ENCODE measurements around the gene FOXP1. TPM values are rescaled to one million over a fixed set of nuclear protein-coding genes. Genes with fewer than 3 reads are reported as not detected.

The FOXP1 gene
- total and polyA plus RNA-seq, 2 of the 13 experiments (the other 11 are each of a cell fraction or from before 2014, with no cell fraction given), result 40.4 to 59.0 TPM

- no peak overlapping the region for H3K4me2 ChIP-seq (ENCODE audit: low read depth, low read length)
- H3K9me3 ChIP-seq (ENCODE audit: low read length), result no peaks in the 10 kb centered on the region
- BruUV-seq (replicated peaks), result no TSS peak
- ChIA-PET CTCF (ENCODE audit: low intra/inter-chr PET ratio, low total read pairs) (no interaction called here), POLR2A (no interaction called here)
- H3K4me1 ChIP-seq (ENCODE audit: insufficient read depth, low read length), result peaks cover 26% of the 10 kb centered on the region
- no peak for DNase-seq (ENCODE audit: low spot score)
- TF ChIP-seq ZNF121 (CRISPR knock-in tag; IDR thresholded peaks at IDR 0.05) (no peak), ZKSCAN1 (IDR thresholded peaks at IDR 0.05; ENCODE audit: low read length) (no peak), ZNF598 (CRISPR knock-in tag; IDR thresholded peaks at IDR 0.05; ENCODE audit: borderline replicate concordance) (no peak), PHF21A (CRISPR knock-in tag; IDR thresholded peaks at IDR 0.05) (no peak), FOSL2 (CRISPR knock-in tag; IDR thresholded peaks at IDR 0.05) (no peak), EP300 (IDR thresholded peaks at IDR 0.05; ENCODE audit: low read depth in 2 of 2, low read length in 2 of 2) (no peak), EP300 (CRISPR knock-in tag; IDR thresholded peaks at IDR 0.05; ENCODE audit: borderline replicate concordance) (no peak), ARNT2 (CRISPR knock-in tag; IDR thresholded peaks at IDR 0.05; ENCODE audit: low read depth) (no peak), ZNF350 (CRISPR knock-in tag; IDR thresholded peaks at IDR 0.05; ENCODE audit: borderline replicate concordance, low read depth) (no peak)
- TF ChIP-seq, protein P1, sequence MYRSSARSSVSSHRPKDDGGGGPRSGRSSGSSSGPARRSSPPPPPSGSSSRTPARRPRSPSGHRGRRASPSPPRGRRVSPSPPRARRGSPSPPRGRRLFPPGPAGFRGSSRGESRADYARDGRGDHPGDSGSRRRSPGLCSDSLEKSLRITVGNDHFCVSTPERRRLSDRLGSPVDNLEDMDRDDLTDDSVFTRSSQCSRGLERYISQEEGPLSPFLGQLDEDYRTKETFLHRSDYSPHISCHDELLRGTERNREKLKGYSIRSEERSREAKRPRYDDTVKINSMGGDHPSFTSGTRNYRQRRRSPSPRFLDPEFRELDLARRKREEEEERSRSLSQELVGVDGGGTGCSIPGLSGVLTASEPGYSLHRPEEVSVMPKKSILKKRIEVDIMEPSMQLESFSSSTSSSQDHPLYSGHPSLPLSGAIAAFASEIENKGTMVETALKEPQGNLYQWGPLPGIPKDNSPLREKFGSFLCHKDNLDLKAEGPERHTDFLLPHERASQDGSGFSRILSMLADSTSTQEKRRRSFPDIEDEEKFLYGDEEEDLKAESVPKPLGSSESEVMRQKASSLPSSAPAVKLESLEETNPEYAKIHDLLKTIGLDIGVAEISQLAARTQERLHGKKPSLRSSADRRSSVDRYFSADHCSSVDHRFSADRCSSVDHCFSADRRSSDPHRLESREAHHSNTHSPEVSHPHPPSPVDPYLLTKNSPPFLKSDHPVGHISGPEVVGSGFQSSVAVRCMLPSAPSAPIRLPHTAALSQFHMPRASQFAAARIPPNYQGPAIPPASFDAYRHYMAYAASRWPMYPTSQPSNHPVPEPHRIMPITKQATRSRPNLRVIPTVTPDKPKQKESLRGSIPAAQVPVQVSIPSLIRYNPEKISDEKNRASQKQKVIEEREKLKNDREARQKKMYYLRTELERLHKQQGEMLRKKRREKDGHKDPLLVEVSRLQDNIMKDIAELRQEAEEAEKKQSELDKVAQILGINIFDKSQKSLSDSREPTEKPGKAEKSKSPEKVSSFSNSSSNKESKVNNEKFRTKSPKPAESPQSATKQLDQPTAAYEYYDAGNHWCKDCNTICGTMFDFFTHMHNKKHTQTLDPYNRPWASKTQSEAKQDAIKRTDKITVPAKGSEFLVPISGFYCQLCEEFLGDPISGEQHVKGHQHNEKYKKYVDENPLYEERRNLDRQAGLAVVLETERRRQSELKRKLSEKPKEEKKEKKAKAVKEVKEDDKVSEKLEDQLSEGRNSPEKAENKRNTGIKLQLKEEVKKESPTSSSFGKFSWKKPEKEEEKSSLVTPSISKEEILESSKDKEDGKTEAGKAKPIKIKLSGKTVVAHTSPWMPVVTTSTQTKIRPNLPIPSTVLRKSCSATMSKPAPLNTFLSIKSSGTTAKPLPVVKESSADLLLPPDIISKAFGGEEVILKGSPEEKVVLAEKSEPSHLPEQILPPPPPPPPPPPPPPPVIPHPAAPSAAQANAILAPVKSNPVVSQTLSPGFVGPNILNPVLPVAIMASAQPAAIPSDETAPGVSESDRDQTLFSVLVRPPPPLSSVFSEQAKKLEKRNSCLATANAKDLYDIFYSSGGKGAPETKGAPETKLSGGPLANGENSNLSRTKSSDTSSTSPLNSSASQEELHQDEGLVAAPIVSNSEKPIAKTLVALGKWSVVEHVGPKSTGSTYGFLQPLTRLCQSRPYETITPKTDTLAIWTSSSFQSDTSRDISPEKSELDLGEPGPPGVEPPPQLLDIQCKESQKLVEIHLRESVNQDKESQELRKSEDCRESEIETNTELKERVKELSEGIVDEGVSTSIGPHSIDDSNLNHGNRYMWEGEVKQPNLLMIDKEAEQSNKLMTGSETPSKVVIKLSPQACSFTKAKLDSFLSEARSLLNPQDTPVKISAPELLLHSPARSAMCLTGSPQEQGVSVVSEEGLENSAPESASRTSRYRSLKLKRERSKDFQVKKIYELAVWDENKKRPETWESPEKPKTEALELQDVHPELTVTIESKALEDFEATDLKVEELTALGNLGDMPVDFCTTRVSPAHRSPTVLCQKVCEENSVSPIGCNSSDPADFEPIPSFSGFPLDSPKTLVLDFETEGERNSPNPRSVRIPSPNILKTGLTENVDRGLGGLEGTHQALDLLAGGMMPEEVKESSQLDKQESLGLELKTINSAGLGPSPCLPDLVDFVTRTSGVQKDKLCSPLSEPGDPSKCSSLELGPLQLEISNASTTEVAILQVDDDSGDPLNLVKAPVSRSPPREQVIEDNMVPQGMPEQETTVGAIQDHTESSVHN (CRISPR knock-in tag; IDR thresholded peaks at IDR 0.05), result no peak
- TF ChIP-seq, protein P2, sequence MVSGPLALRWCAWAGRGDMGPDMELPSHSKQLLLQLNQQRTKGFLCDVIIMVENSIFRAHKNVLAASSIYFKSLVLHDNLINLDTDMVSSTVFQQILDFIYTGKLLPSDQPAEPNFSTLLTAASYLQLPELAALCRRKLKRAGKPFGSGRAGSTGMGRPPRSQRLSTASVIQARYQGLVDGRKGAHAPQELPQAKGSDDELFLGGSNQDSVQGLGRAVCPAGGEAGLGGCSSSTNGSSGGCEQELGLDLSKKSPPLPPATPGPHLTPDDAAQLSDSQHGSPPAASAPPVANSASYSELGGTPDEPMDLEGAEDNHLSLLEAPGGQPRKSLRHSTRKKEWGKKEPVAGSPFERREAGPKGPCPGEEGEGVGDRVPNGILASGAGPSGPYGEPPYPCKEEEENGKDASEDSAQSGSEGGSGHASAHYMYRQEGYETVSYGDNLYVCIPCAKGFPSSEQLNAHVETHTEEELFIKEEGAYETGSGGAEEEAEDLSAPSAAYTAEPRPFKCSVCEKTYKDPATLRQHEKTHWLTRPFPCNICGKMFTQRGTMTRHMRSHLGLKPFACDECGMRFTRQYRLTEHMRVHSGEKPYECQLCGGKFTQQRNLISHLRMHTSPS (CRISPR knock-in tag; IDR thresholded peaks at IDR 0.05; ENCODE audit: low read depth), result no peak
- H3K4me3 ChIP-seq (replicated peaks in 1 of 3; ENCODE audit: insufficient read depth in 1 of 3, low read depth in 2 of 3, low read length in 3 of 3), result no peak overlapping the region
- H3K27ac ChIP-seq (ENCODE audit: extremely low read length, insufficient read depth, low read length), result no peak overlapping the region
- whole genome bisulfite sequencing (ENCODE audit: low lambda C conversion rate), result 98% methylated on average over 8 of the region's 8 CpGs
- H3K79me2 ChIP-seq (ENCODE audit: insufficient read depth, low read length), result peaks cover 14% of the 10 kb centered on the region
- H3K36me3 ChIP-seq (replicated peaks in 1 of 2; ENCODE audit: control insufficient read depth in 1 of 2, insufficient read depth in 2 of 2, low read length in 2 of 2), result no peaks in the 10 kb centered on the region
- no peak overlapping the region for H2AFZ ChIP-seq (ENCODE audit: low read length)
- peaks cover 5% of the 10 kb centered on the region; the same call in 1 of the 2 replicates for H4K20me1 ChIP-seq (ENCODE audit: insufficient read depth, low read length)
- ATAC-seq, result no peak
- no peaks in the 10 kb centered on the region for H3K27me3 ChIP-seq (ENCODE audit: control insufficient read depth in 1 of 2, insufficient read depth in 2 of 2, low read length in 2 of 2)
- no peak overlapping the region for H3K9ac ChIP-seq (ENCODE audit: insufficient read depth, low read depth, low read length)
- intact Hi-C loops (cut with micrococcal nuclease; ENCODE audit: unreplicated experiment), result no loop called here
- in situ Hi-C loops (cut with HindIII; ENCODE audit: extremely low pct_ligation_motif_present, low pct_unique_long_range_greater_than_20kb), result no loop called here
- no peak for FAIRE-seq
Measured at GRCh38 chr3:71387586-71387985, 195.9 kb downstream of the FOXP1 start.
